K562 (cell line): ENCODE results near the gene EDN2. TPM values are rescaled to one million over a fixed set of nuclear protein-coding genes. Genes with fewer than 3 reads are reported as not detected.
A peak's percentile ranks its signal among the peaks of the same experiment; 100 is the strongest.

Source experiments
- ADNP ChIP-seq: fragments of 200-800 bp; sonication (Bioruptor generic); IDR thresholded peaks from 2 replicates; pipeline ENCODE4 v1.6.1; 2016; ENCODE audit warnings: missing genetic modification characterization, missing compliant biosample characterization
- BCOR ChIP-seq: fragments of 450-650 bp; IDR thresholded peaks from 2 replicates; pipeline ENCODE4 v1.6.1; 2016
- BDP1 ChIP-seq: IDR thresholded peaks from 3 replicates; pipeline ENCODE4 v1.6.1; 2011; ENCODE audit not compliant: insufficient read length, insufficient read depth
- BRCA1 ChIP-seq, 2 experiments: fragments of 450-650 bp in 1 of 2; sonication (generic) in 1 of 2; formaldehyde crosslinking in 1 of 2; IDR thresholded peaks; 2 replicates each; pipeline versions ENCODE4 v1.5.0 to v1.6.1; 2017 to 2020; ENCODE audit warnings: mild to moderate bottlenecking in 1 of 2, missing genetic modification reagents in 1 of 2
- CBX2 ChIP-seq: fragments of 200-600 bp; sonication (generic); IDR thresholded peaks from one replicate; pipeline ENCODE4 v1.6.1; 2012; ENCODE audit warnings: mild to moderate bottlenecking, low read length, inconsistent platforms; ENCODE audit not compliant: insufficient read depth, poor library complexity, severe bottlenecking
- MAFG ChIP-seq: fragments of 450-650 bp; conservative IDR thresholded peaks from 2 replicates; pipeline ENCODE4 v1.6.1; 2016; ENCODE audit warnings: missing genetic modification characterization, missing compliant biosample characterization
- MAFK ChIP-seq: IDR thresholded peaks from 2 replicates; pipeline ENCODE4 v1.6.1; 2011; ENCODE audit warnings: low read length, improper control_type of control experiment
- TAF9B ChIP-seq: fragments of 450-650 bp; IDR thresholded peaks from 2 replicates; pipeline ENCODE4 v1.6.1; 2018; ENCODE audit warnings: mild to moderate bottlenecking; ENCODE audit not compliant: partially characterized antibody
- TCFL5 ChIP-seq: fragments of 250-450 bp; sonication (Bioruptor Pico); conservative IDR thresholded peaks from 2 replicates; pipeline ENCODE4 v1.6.1; 2021; ENCODE audit warnings: mild to moderate bottlenecking, moderate library complexity, matching md5 sums
- ZNF146 ChIP-seq: IDR thresholded peaks from one replicate; pipeline ENCODE4 v1.6.1; 2018; ENCODE audit warnings: missing compliant biosample characterization; ENCODE audit not compliant: unreplicated experiment
- ZNF197 ChIP-seq: fragments of 200-800 bp; sonication (Bioruptor generic); IDR thresholded peaks from 2 replicates; pipeline ENCODE4 v1.6.1; 2016; ENCODE audit warnings: low read depth, missing genetic modification characterization, missing compliant biosample characterization
- polyA plus RNA-seq, 8 experiments: library from polyadenylated mRNA; depleted of rRNA in 4 of 8; stranded (reverse) in 5 of 8; unstranded in 3 of 8; fragments of >200 nt; fragmentation: Nextera tagmentation in 2 of 8; fragmentation: Illumina TruSeq in 1 of 8; extraction: Ambion mirVana in 2 of 8; extraction: Trizol in 1 of 8; gene quantifications; 2 replicates each; pipeline versions ENCODE4 v1.2.1 to v1.2.3, GENCODE V29; 2011 to 2014; ENCODE audit warnings: inconsistent platforms in 1 of 8, missing spikeins in 1 of 8
- total RNA-seq, 7 experiments: library from RNA; depleted of rRNA in 6 of 7; stranded (reverse); fragments of >200 nt in 6 of 7; fragmentation: Illumina TruSeq in 2 of 7; extraction: Trizol in 2 of 7; gene quantifications; 2 replicates each; pipeline versions ENCODE4 v1.2.1 to v1.2.3, GENCODE V29; 2011 to 2021; ENCODE audit warnings: low replicate concordance in 1 of 7
- TF ChIP-seq, protein P1 (sequence below): sonication (generic); formaldehyde crosslinking; IDR thresholded peaks from 2 replicates; pipeline ENCODE4 v1.8.0; 2023; ENCODE audit warnings: missing genetic modification reagents, mild to moderate bottlenecking, borderline replicate concordance
- TF ChIP-seq, protein P2 (sequence below): fragments of 450-650 bp; IDR thresholded peaks from 2 replicates; pipeline ENCODE4 v1.6.1; 2017; ENCODE audit warnings: antibody characterized with exemption, mild to moderate bottlenecking
- TF ChIP-seq, protein P3 (sequence below): fragments of 450-650 bp; IDR thresholded peaks from one replicate; pipeline ENCODE4 v1.6.1; 2018; ENCODE audit warnings: mild to moderate bottlenecking, moderate library complexity; ENCODE audit not compliant: partially characterized antibody
- TF ChIP-seq, protein P4 (sequence below), 2 experiments: IDR thresholded peaks; 2 replicates each; pipeline ENCODE4 v1.6.1; 2012; ENCODE audit warnings: improper control_type of control experiment in 2 of 2, low read depth in 2 of 2, low read length in 2 of 2, borderline replicate concordance in 1 of 2

EDN2 gene
- total and polyA plus RNA-seq, 9 of the 15 experiments (the other 6 are each of a cell fraction or from before 2014, with no cell fraction given): not detected

DNA sequence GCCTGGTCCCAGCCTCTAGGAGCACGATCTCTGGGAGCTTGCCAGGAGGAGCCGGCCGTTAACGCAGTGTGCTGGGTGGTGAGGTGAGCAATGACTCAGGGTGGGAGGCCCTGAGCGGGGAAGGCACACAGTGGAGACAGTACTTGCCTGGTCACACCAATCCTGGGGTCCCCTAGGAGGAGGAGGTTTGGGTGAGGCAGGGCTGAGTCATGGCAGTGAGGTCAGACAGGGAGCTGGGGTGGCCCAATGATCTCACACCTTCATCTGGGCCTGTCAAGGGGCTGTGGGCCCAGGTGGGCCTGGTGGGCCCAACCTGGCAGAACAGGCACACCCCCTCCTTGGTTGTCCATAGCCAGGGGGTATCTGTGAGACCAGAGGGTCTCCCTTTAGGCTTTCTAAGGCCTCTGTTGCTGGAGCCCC, 8.6 kb upstream of the EDN2 start (continued):
- TF ChIP-seq, protein P1, sequence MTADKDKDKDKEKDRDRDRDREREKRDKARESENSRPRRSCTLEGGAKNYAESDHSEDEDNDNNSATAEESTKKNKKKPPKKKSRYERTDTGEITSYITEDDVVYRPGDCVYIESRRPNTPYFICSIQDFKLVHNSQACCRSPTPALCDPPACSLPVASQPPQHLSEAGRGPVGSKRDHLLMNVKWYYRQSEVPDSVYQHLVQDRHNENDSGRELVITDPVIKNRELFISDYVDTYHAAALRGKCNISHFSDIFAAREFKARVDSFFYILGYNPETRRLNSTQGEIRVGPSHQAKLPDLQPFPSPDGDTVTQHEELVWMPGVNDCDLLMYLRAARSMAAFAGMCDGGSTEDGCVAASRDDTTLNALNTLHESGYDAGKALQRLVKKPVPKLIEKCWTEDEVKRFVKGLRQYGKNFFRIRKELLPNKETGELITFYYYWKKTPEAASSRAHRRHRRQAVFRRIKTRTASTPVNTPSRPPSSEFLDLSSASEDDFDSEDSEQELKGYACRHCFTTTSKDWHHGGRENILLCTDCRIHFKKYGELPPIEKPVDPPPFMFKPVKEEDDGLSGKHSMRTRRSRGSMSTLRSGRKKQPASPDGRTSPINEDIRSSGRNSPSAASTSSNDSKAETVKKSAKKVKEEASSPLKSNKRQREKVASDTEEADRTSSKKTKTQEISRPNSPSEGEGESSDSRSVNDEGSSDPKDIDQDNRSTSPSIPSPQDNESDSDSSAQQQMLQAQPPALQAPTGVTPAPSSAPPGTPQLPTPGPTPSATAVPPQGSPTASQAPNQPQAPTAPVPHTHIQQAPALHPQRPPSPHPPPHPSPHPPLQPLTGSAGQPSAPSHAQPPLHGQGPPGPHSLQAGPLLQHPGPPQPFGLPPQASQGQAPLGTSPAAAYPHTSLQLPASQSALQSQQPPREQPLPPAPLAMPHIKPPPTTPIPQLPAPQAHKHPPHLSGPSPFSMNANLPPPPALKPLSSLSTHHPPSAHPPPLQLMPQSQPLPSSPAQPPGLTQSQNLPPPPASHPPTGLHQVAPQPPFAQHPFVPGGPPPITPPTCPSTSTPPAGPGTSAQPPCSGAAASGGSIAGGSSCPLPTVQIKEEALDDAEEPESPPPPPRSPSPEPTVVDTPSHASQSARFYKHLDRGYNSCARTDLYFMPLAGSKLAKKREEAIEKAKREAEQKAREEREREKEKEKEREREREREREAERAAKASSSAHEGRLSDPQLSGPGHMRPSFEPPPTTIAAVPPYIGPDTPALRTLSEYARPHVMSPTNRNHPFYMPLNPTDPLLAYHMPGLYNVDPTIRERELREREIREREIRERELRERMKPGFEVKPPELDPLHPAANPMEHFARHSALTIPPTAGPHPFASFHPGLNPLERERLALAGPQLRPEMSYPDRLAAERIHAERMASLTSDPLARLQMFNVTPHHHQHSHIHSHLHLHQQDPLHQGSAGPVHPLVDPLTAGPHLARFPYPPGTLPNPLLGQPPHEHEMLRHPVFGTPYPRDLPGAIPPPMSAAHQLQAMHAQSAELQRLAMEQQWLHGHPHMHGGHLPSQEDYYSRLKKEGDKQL: no peak
- TF ChIP-seq MAFK: peak; percentile 64
- no peak for TF ChIP-seq ZNF197
- TF ChIP-seq CBX2: no peak
- TF ChIP-seq, protein P2, sequence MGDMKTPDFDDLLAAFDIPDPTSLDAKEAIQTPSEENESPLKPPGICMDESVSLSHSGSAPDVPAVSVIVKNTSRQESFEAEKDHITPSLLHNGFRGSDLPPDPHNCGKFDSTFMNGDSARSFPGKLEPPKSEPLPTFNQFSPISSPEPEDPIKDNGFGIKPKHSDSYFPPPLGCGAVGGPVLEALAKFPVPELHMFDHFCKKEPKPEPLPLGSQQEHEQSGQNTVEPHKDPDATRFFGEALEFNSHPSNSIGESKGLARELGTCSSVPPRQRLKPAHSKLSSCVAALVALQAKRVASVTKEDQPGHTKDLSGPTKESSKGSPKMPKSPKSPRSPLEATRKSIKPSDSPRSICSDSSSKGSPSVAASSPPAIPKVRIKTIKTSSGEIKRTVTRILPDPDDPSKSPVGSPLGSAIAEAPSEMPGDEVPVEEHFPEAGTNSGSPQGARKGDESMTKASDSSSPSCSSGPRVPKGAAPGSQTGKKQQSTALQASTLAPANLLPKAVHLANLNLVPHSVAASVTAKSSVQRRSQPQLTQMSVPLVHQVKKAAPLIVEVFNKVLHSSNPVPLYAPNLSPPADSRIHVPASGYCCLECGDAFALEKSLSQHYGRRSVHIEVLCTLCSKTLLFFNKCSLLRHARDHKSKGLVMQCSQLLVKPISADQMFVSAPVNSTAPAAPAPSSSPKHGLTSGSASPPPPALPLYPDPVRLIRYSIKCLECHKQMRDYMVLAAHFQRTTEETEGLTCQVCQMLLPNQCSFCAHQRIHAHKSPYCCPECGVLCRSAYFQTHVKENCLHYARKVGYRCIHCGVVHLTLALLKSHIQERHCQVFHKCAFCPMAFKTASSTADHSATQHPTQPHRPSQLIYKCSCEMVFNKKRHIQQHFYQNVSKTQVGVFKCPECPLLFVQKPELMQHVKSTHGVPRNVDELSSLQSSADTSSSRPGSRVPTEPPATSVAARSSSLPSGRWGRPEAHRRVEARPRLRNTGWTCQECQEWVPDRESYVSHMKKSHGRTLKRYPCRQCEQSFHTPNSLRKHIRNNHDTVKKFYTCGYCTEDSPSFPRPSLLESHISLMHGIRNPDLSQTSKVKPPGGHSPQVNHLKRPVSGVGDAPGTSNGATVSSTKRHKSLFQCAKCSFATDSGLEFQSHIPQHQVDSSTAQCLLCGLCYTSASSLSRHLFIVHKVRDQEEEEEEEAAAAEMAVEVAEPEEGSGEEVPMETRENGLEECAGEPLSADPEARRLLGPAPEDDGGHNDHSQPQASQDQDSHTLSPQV: no peak
- TF ChIP-seq BDP1: no peak
- TF ChIP-seq, protein P3, sequence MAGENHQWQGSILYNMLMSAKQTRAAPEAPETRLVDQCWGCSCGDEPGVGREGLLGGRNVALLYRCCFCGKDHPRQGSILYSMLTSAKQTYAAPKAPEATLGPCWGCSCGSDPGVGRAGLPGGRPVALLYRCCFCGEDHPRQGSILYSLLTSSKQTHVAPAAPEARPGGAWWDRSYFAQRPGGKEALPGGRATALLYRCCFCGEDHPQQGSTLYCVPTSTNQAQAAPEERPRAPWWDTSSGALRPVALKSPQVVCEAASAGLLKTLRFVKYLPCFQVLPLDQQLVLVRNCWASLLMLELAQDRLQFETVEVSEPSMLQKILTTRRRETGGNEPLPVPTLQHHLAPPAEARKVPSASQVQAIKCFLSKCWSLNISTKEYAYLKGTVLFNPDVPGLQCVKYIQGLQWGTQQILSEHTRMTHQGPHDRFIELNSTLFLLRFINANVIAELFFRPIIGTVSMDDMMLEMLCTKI: no peak
- TF ChIP-seq ZNF146: no peak
- TF ChIP-seq, protein P4, sequence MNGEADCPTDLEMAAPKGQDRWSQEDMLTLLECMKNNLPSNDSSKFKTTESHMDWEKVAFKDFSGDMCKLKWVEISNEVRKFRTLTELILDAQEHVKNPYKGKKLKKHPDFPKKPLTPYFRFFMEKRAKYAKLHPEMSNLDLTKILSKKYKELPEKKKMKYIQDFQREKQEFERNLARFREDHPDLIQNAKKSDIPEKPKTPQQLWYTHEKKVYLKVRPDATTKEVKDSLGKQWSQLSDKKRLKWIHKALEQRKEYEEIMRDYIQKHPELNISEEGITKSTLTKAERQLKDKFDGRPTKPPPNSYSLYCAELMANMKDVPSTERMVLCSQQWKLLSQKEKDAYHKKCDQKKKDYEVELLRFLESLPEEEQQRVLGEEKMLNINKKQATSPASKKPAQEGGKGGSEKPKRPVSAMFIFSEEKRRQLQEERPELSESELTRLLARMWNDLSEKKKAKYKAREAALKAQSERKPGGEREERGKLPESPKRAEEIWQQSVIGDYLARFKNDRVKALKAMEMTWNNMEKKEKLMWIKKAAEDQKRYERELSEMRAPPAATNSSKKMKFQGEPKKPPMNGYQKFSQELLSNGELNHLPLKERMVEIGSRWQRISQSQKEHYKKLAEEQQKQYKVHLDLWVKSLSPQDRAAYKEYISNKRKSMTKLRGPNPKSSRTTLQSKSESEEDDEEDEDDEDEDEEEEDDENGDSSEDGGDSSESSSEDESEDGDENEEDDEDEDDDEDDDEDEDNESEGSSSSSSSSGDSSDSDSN (IDR thresholded peaks at IDR 0.05; ENCODE audit: borderline replicate concordance in 1 of 2, low read depth in 2 of 2, low read length in 2 of 2): no peak
- no peak for TF ChIP-seq BRCA1 (IDR thresholded peaks at IDR 0.05)
- no peak for TF ChIP-seq BRCA1 (CRISPR knock-in tag; IDR thresholded peaks at IDR 0.05)
- TF ChIP-seq TAF9B: no peak
- TF ChIP-seq ADNP (tag): no peak
- TF ChIP-seq BCOR: no peak
- no peak for TF ChIP-seq TCFL5
- peak; percentile 74 for TF ChIP-seq MAFG (tag)
